Small intestine (tissue), 7 donors: ENCODE data around the gene RBM45. TPM values are rescaled to one million over a fixed set of nuclear protein-coding genes. Genes with fewer than 3 reads are reported as not detected.

ENCODE experiments used
- DNase-seq, 2 donors: peaks; one replicate each; pipeline versions ENCODE4 v3.0.0 to v3.0.0-alpha.2; 2013
- FAIRE-seq: peaks from 2 replicates; lab custom pipeline; 2012; peaks lifted over from hg19 to GRCh38; lab: Jason Lieb, UNC
- H3K27ac ChIP-seq, 3 donors: one replicate each; pipeline ENCODE4 v1.5.1; 2013; ENCODE audit warnings: low read length in 2 of 3, mild to moderate bottlenecking in 2 of 3, control low read depth in 1 of 3, inconsistent platforms in 1 of 3, low read depth in 1 of 3, moderate library complexity in 1 of 3
- H3K27me3 ChIP-seq, 3 donors: one replicate each; pipeline ENCODE4 v1.6.1; 2013; ENCODE audit warnings: low read length in 3 of 3, inconsistent platforms in 1 of 3; ENCODE audit not compliant: control insufficient read depth in 3 of 3, insufficient read depth in 3 of 3
- H3K36me3 ChIP-seq, 3 donors: one replicate each; pipeline ENCODE4 v1.6.1; 2013; ENCODE audit warnings: low read length in 3 of 3, inconsistent platforms in 1 of 3, low read depth in 1 of 3, mild to moderate bottlenecking in 1 of 3, moderate library complexity in 1 of 3; ENCODE audit not compliant: control insufficient read depth in 3 of 3, insufficient read depth in 2 of 3
- H3K4me1 ChIP-seq, 3 donors: one replicate each; pipeline ENCODE4 v1.6.1; 2013; ENCODE audit warnings: low read length in 2 of 3, inconsistent platforms in 1 of 3, low read depth in 1 of 3, mild to moderate bottlenecking in 1 of 3, moderate library complexity in 1 of 3; ENCODE audit not compliant: control insufficient read depth in 3 of 3, insufficient read depth in 2 of 3
- H3K4me3 ChIP-seq, 3 donors: one replicate each; pipeline ENCODE4 v1.5.1; 2013; ENCODE audit warnings: low read length in 3 of 3, control low read depth in 1 of 3, inconsistent platforms in 1 of 3, low read depth in 1 of 3, mild to moderate bottlenecking in 1 of 3, moderate library complexity in 1 of 3
- H3K9me3 ChIP-seq, 2 donors: one replicate each; pipeline ENCODE4 v1.6.1; 2013; ENCODE audit warnings: low read depth in 1 of 2, low read length in 1 of 2; ENCODE audit not compliant: control insufficient read depth in 2 of 2, insufficient read depth in 1 of 2
- WGBS, 3 donors: extraction: QIAGEN DNeasy Blood & Tissue Kit; methylation state at CpG; one replicate each; pipeline ENCODE4 v1.1.7; 2013; 5-methylcytosine and 5-hydroxymethylcytosine counted together
- polyA plus RNA-seq, 4 donors: library from polyadenylated mRNA; stranded (reverse) in 3 of 4; unstranded in 1 of 4; fragments of 200-250 nt in 3 of 4; fragments of 120-200 nt in 1 of 4; gene quantifications; one replicate each; pipeline versions ENCODE4 v1.2.1 to v1.2.3, GENCODE V29; 2013
- donor health status: healthy with polysubstance abuse.
- donor health status: control.
- donor health status: control.
- donor health status: Bipolar disorder and iron deficiency.
- donor health status: healthy.

Gene RBM45
- polyA plus RNA-seq, 4 donors = 10.6 to 13.7 (median 13.0) TPM

DNA sequence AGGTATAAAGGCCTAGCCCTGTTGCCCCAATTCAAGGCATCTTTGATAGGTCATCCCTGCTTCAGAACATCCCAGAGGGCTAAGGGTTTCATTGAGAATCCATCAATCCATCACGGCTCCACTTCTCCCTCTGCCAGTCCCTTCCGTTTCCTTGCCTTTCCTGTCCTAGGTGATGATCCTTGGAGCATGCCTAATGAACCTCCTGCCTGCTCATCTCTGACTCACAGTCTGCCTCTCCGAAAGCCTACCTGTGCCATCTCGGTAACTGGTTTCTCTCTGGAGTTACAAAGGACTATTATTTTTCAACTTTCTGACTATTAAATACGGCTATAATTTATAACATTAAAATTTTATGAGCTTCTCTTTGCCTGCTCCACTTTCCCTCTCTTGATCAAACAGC, 45.3 kb downstream of the RBM45 start:
- Histone ChIP-seq H3K27ac (no peak overlapping the region), H3K4me3 (no peak overlapping the region), H3K36me3 (no peaks in the 10 kb centered on the region), H3K4me1 (peaks cover 0 to 17% (median 2%) of the 10 kb centered on the region in 3 donors), H3K27me3 (peaks cover 0 to 3% (median 0%) of the 10 kb centered on the region in 3 donors), H3K9me3 (peaks cover 0 to 18% of the 10 kb centered on the region in 2 donors)
- FAIRE-seq (no peak), DNase-seq (no peak)
- WGBS, 3 donors = 84 to 91% (median 90%) methylated on average over 5 of the region's 5 CpGs

DNA sequence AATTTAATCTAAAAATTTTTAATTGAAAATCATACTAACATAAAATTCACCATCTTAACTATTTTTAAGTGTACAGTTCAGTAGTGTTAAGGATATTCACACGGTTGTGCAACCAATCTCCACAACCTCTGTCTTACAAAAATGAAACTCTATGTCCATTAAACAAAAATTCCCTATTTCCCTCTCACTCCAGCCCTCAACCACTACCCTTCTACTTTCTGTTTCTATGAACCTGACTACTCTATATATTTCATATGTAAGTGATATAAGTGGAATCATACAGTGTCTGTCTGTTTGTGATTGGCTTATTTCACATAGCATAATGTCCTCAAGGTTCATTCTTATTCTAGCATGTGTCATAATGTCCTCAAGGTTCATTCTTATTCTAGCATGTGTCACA, 47.7 kb downstream of the RBM45 start:
- DNase-seq = no peak

DNA sequence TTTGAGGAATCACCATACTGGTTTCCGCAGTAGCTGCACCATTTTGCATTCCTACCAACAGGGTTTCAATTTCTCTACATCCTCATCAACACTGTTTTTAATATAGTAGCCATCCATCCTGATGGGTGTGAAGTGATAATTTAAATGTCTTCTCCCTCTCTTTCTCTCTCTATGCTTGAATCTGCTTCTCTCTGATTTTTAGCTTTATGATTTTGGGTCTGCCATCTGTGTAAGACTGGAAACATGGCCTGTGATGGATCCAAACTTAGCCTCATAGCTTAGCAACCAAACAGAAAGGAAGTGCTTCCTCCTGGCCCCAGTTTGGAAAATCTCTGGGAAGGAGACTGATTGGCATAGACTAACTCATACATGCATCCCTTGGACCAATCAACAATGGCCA, 48.4 kb downstream of the RBM45 start:
- peaks cover 0 to 4% of the 10 kb centered on the region in 2 donors for H3K9me3 ChIP-seq
- WGBS, 3 donors = 93 to 100% (median 94%) methylated on average over 1 of the region's 1 CpG
- no peaks in the 10 kb centered on the region for H3K36me3 ChIP-seq
- no peaks in the 10 kb centered on the region for H3K27me3 ChIP-seq
- FAIRE-seq (no peak), DNase-seq (no peak)
- H3K4me3 ChIP-seq = no peak overlapping the region
- H3K4me1 ChIP-seq = no peaks in the 10 kb centered on the region
- H3K27ac ChIP-seq = no peak overlapping the region

More for the DNA sequence above, 47.7 kb downstream of the RBM45 start:
- Histone ChIP-seq H3K4me3 (no peak overlapping the region), H3K27me3 (no peaks in the 10 kb centered on the region), H3K36me3 (no peaks in the 10 kb centered on the region), H3K27ac (no peak overlapping the region), H3K9me3 (peaks cover 0 to 10% of the 10 kb centered on the region in 2 donors), H3K4me1 (no peaks in the 10 kb centered on the region)
- WGBS, 3 donors = 74 to 86% (median 75%) methylated on average over 1 of the region's 1 CpG
- no peak for FAIRE-seq

DNA sequence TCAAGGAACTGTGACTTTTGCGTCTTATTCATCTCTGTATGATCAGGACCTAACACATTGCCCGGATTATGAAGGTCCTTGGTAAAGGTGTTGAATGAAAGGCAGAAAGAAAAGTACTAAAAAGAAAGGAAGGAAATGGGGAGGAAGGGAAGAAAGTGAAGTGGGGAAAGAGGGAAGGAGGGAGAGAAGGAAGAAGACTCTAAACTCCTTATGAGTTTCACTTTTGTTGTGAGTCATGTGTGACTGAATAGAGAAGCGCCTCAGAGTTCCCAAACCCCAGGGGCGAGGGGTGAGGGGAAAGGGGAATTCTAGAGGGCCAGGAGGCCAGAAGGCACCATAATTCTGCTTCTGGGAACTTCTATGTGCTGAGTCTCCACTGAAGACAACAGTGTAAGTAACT, 51.2 kb downstream of the RBM45 start:
- Histone ChIP-seq H3K27ac (no peak overlapping the region), H3K27me3 (peaks cover 0 to 2% (median 0%) of the 10 kb centered on the region in 3 donors), H3K4me1 (no peaks in the 10 kb centered on the region), H3K4me3 (no peak overlapping the region), H3K9me3 (no peaks in the 10 kb centered on the region), H3K36me3 (no peaks in the 10 kb centered on the region)
- DNase-seq (no peak), FAIRE-seq (no peak)
- 59 to 66% (median 61%) methylated on average over 4 of the region's 4 CpGs for WGBS, 3 donors

DNA sequence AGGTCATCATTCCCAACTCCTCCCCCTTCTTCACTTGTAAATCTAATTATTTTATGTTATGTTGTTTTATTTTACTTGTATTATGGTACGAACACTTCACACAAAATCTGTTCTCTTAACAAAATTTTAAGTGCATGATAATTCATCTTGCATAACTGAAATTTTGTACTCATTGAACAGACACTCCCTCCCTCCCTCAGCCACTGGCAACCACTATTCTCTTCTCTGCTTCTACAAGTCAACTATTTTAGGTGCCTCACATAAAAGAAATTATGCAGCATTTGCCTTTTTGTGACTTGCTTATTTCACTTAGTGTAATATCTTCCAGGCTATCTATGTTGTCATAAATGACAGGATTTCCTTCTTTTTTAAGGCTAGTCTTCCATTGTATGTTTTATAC, 51.7 kb downstream of the RBM45 start:
- 0 to 36% (median 33%) methylated on average over 1 of the region's 1 CpG for WGBS, 3 donors
- Histone ChIP-seq H3K9me3 (no peaks in the 10 kb centered on the region), H3K4me3 (no peak overlapping the region), H3K36me3 (no peaks in the 10 kb centered on the region), H3K4me1 (no peaks in the 10 kb centered on the region), H3K27me3 (peaks cover 0 to 2% (median 0%) of the 10 kb centered on the region in 3 donors), H3K27ac (no peak overlapping the region)
- no peak for FAIRE-seq
- no peak for DNase-seq

DNA sequence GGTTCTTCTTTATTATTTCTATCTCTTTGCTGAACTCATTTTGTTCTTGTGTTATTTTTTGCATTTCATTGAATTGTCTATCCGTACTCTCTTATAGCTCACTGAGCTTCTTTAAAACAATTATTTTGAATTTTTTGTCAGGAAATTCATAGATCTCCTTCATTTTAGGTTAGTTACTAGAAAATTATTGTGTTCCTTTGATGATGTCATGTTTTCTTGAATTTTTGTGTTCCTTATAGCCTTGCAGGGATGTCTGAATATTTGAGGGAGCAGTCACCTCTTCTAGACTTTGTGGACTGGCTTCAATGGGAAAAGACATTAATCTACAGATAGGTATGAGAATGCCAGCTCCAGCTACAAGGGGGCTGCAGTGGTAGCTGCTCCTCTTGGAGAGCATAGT, 61.4 kb downstream of the RBM45 start:
- Histone ChIP-seq H3K36me3 (no peaks in the 10 kb centered on the region), H3K9me3 (no peaks in the 10 kb centered on the region), H3K27ac (no peak overlapping the region), H3K27me3 (no peaks in the 10 kb centered on the region), H3K4me3 (no peak overlapping the region), H3K4me1 (no peaks in the 10 kb centered on the region)
- FAIRE-seq = no peak
- WGBS, 3 donors = 90 to 100% (median 93%) methylated on average over 1 of the region's 1 CpG
- no peak for DNase-seq

DNA sequence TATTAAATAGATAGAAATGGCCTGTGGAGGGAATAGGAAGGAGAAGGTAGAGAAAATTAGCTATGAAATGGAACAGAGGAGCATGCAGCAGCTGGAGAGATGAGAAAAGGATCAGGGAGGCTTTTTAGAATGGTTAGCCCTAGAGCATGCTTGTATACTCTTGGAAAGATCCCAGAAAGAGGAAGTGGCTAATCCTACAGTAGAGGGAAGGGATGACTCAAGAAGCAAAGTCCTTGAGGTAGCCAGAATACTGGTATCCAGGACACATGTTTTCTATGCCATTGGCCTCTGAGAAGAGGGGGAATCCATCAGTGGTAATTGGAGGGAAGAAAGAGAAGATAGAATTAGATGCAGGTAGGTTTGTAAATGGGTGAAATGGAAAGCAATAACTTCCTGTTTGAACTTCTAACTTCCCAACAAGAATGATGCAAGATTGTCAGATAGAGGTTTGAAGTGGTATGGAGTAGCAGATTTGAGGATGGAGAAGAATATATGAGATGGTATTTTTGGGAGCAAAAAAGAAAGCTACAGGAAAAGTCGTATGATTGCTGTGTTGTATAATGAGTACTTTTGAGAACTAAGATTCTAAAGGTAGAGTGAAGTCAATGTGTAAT, 64.9 kb downstream of the RBM45 start:
- no peak overlapping the region for H3K27ac ChIP-seq
- peak; percentile 17 to 29 for DNase-seq
- H3K4me1 ChIP-seq = no peaks in the 10 kb centered on the region
- no peaks in the 10 kb centered on the region for H3K9me3 ChIP-seq
- no peaks in the 10 kb centered on the region for H3K27me3 ChIP-seq
- no peak for FAIRE-seq
- H3K4me3 ChIP-seq = no peak overlapping the region
- H3K36me3 ChIP-seq = no peaks in the 10 kb centered on the region
- 63 to 77% (median 65%) methylated on average over 1 of the region's 1 CpG for WGBS, 3 donors
